ENCODE measurements around the gene DHFR.
"Not testable (repeated sequence)": the region's sequence is repeated elsewhere in the genome, so short reads cannot be mapped to it uniquely, and the experiment has no call there.

The DHFR gene

GRCh38 chr5:80588858-80589540 is 65.8 kb downstream of the DHFR start:
- TF ChIP-seq CTCF (IDR thresholded peaks at IDR 0.05; ENCODE audit: low read depth, low read length) = no peak
- no peaks in the 10 kb centered on the region for H3K36me3 ChIP-seq
- H3K4me3 ChIP-seq (ENCODE audit: low read depth, low read length) = no peak overlapping the region
- H3K9me3 ChIP-seq = no peaks in the 10 kb centered on the region
- H3K4me1 ChIP-seq = no peaks in the 10 kb centered on the region
- no peak for DNase-seq
- H3K27me3 ChIP-seq = no peaks in the 10 kb centered on the region; the same call in 1 of the 2 replicates

- Histone ChIP-seq H3K9me3 (no peaks in the 10 kb centered on the region), H3K4me1 (no peaks in the 10 kb centered on the region), H3K36me3 (no peaks in the 10 kb centered on the region), H3K4me3 (ENCODE audit: low read depth, low read length) (no peak overlapping the region), H3K27me3 (no peaks in the 10 kb centered on the region)
- DNase-seq = no peak
- TF ChIP-seq CTCF (IDR thresholded peaks at IDR 0.05; ENCODE audit: low read depth, low read length) = no peak
These were observed 70.0 kb downstream of the DHFR start for GRCh38 chr5:80584770-80585169.

- H3K4me3 ChIP-seq (ENCODE audit: low read depth, low read length); H3K4me1 ChIP-seq; DNase-seq; H3K9me3 ChIP-seq; H3K36me3 ChIP-seq: not testable (repeated sequence)
- peaks cover 36% of the 10 kb centered on the region for H3K27me3 ChIP-seq
These were observed 74.5 kb downstream of the DHFR start for GRCh38 chr5:80580291-80580690.

- H3K27me3 ChIP-seq = peaks cover 48% of the 10 kb centered on the region
- no peak for DNase-seq
- TF ChIP-seq CTCF (IDR thresholded peaks at IDR 0.05; ENCODE audit: low read depth, low read length) = no peak
- H3K4me1 ChIP-seq = no peaks in the 10 kb centered on the region
- H3K36me3 ChIP-seq = no peaks in the 10 kb centered on the region
- H3K9me3 ChIP-seq = no peaks in the 10 kb centered on the region
- no peak overlapping the region for H3K4me3 ChIP-seq (ENCODE audit: low read depth, low read length)
These were observed 75.7 kb downstream of the DHFR start for GRCh38 chr5:80579050-80579449.

- no peak overlapping the region for H3K4me3 ChIP-seq (ENCODE audit: low read depth, low read length)
- H3K27me3 ChIP-seq = peaks cover 62% of the 10 kb centered on the region
- no peak for TF ChIP-seq CTCF (IDR thresholded peaks at IDR 0.05; ENCODE audit: low read depth, low read length)
- H3K9me3 ChIP-seq = no peaks in the 10 kb centered on the region
- DNase-seq = no peak
- no peaks in the 10 kb centered on the region for H3K4me1 ChIP-seq
- no peaks in the 10 kb centered on the region for H3K36me3 ChIP-seq
These were observed 77.1 kb downstream of the DHFR start for GRCh38 chr5:80577707-80578106.

GRCh38 chr5:80576383-80576782 is 78.4 kb downstream of the DHFR start:
- Histone ChIP-seq H3K36me3 (no peaks in the 10 kb centered on the region), H3K9me3 (no peaks in the 10 kb centered on the region), H3K4me1 (no peaks in the 10 kb centered on the region), H3K27me3 (peaks cover 75% of the 10 kb centered on the region), H3K4me3 (ENCODE audit: low read depth, low read length) (no peak overlapping the region)
- TF ChIP-seq CTCF (IDR thresholded peaks at IDR 0.05; ENCODE audit: low read depth, low read length) = no peak
- DNase-seq = no peak

Measured in BE2C (cell line).